ENCODE results near the gene SEMA4A. TPM values are rescaled to one million over a fixed set of nuclear protein-coding genes. Genes with fewer than 3 reads are reported as not detected.

Gene SEMA4A
- total RNA-seq, 4 donors from 2014 or later, result 3.1 to 8.2 (median 4.1) TPM; not detected in 1

GRCh38 chr1:156151093-156151688, 2.2 kb upstream of the SEMA4A start:
- Histone ChIP-seq H3K36me3 (no peaks in the 10 kb centered on the region), H3K4me3 (no peak overlapping the region), H3K27me3 (peaks cover 0 to 2% of the 10 kb centered on the region in 2 donors), H3K4me1 (no peaks in the 10 kb centered on the region), H3K9me3 (no peaks in the 10 kb centered on the region), H3K27ac (no peak overlapping the region)
- DNase-seq, result no peak
- intact Hi-C loops (cut with DNase I; ENCODE audit: low total_unique reads), result no loop called here
- no peak for TF ChIP-seq CTCF (IDR thresholded peaks at IDR 0.05)
- no peak for TF ChIP-seq POLR2A (IDR thresholded peaks at IDR 0.05)

- Histone ChIP-seq H3K9me3 (no peaks in the 10 kb centered on the region), H3K27ac (no peak overlapping the region), H3K27me3 (peaks cover 0 to 2% of the 10 kb centered on the region in 2 donors), H3K36me3 (no peaks in the 10 kb centered on the region), H3K4me1 (no peaks in the 10 kb centered on the region), H3K4me3 (no peak overlapping the region)
- no peak for DNase-seq
- intact Hi-C loops (cut with DNase I; ENCODE audit: low total_unique reads), result no loop called here
- TF ChIP-seq CTCF (IDR thresholded peaks at IDR 0.05) (no peak), POLR2A (IDR thresholded peaks at IDR 0.05) (no peak)
Observed at GRCh38 chr1:156152628-156153027, 757 bp upstream of the SEMA4A start.

- Histone ChIP-seq H3K27ac (no peak overlapping the region), H3K4me3 (no peak overlapping the region), H3K9me3 (no peaks in the 10 kb centered on the region), H3K27me3 (peaks cover 0 to 2% of the 10 kb centered on the region in 2 donors), H3K4me1 (no peaks in the 10 kb centered on the region), H3K36me3 (no peaks in the 10 kb centered on the region)
- intact Hi-C loops (cut with DNase I; ENCODE audit: low total_unique reads), result no loop called here
- TF ChIP-seq POLR2A (IDR thresholded peaks at IDR 0.05) (no peak), CTCF (IDR thresholded peaks at IDR 0.05) (no peak)
- no peak for DNase-seq
Observed at GRCh38 chr1:156154317-156154749, 948 bp downstream of the SEMA4A start.

GRCh38 chr1:156155756-156156510, 2.5 kb downstream of the SEMA4A start:
- no peak overlapping the region for H3K4me3 ChIP-seq
- intact Hi-C loops (cut with DNase I; ENCODE audit: low total_unique reads), result no loop called here
- TF ChIP-seq POLR2A (IDR thresholded peaks at IDR 0.05) (no peak), CTCF (IDR thresholded peaks at IDR 0.05) (no peak)
- H3K9me3 ChIP-seq, result no peaks in the 10 kb centered on the region
- no peak for DNase-seq
- H3K27me3 ChIP-seq, result no peaks in the 10 kb centered on the region
- H3K4me1 ChIP-seq, result no peaks in the 10 kb centered on the region
- H3K36me3 ChIP-seq, result no peaks in the 10 kb centered on the region
- H3K27ac ChIP-seq, result no peak overlapping the region

GRCh38 chr1:156157506-156157905, 4.1 kb downstream of the SEMA4A start:
- intact Hi-C loops (cut with DNase I; ENCODE audit: low total_unique reads), result no loop called here
- Histone ChIP-seq H3K36me3 (no peaks in the 10 kb centered on the region), H3K9me3 (no peaks in the 10 kb centered on the region), H3K4me3 (no peak overlapping the region), H3K4me1 (peaks cover 0 to 4% of the 10 kb centered on the region in 2 donors), H3K27me3 (no peaks in the 10 kb centered on the region), H3K27ac (no peak overlapping the region)
- no peak for DNase-seq
- TF ChIP-seq CTCF (IDR thresholded peaks at IDR 0.05), result no peak
- no peak for TF ChIP-seq POLR2A (IDR thresholded peaks at IDR 0.05)

Data from uterus (tissue), 4 donors.